HepG2 (cell line): ENCODE measurements around the gene SLC50A1. TPM values are rescaled to one million over a fixed set of nuclear protein-coding genes. Genes with fewer than 3 reads are reported as not detected.

Experiments used
- ARNT2 ChIP-seq: sonication (generic); formaldehyde crosslinking; IDR thresholded peaks from 2 replicates; pipeline ENCODE4 v1.8.0; 2022; ENCODE audit warnings: mild to moderate bottlenecking, low read depth, missing genetic modification reagents, moderate library complexity
- CBX1 ChIP-seq: IDR thresholded peaks from one replicate; pipeline ENCODE4 v1.6.1; 2016; ENCODE audit warnings: antibody characterized with exemption, low read depth
- CCDC6 ChIP-seq: sonication (generic); formaldehyde crosslinking; IDR thresholded peaks from 2 replicates; pipeline ENCODE4 v1.8.1; 2022; ENCODE audit warnings: mild to moderate bottlenecking, missing genetic modification reagents, moderate library complexity
- DNMT1 ChIP-seq: sonication (generic); formaldehyde crosslinking; IDR thresholded peaks from 2 replicates; pipeline ENCODE4 v1.5.1; 2020; ENCODE audit warnings: mild to moderate bottlenecking, missing genetic modification reagents
- DRAP1 ChIP-seq: IDR thresholded peaks from 2 replicates; pipeline ENCODE4 v1.6.1; 2016; ENCODE audit warnings: missing genetic modification reagents, missing compliant biosample characterization
- HNF1B ChIP-seq: sonication (generic); formaldehyde crosslinking; IDR thresholded peaks from 2 replicates; pipeline ENCODE4 v1.5.1; 2020; ENCODE audit warnings: mild to moderate bottlenecking, moderate library complexity, missing genetic modification reagents
- JUN ChIP-seq: sonication (generic); formaldehyde crosslinking; IDR thresholded peaks from 2 replicates; pipeline ENCODE4 v1.4.0; 2020; ENCODE audit warnings: mild to moderate bottlenecking, missing genetic modification reagents
- NKX3-1 ChIP-seq: sonication (generic); formaldehyde crosslinking; IDR thresholded peaks from 2 replicates; pipeline ENCODE4 v1.5.0; 2020; ENCODE audit warnings: missing genetic modification reagents
- PHF8 ChIP-seq: sonication (generic); formaldehyde crosslinking; IDR thresholded peaks from 2 replicates; pipeline ENCODE4 v1.5.0; 2020; ENCODE audit warnings: missing genetic modification reagents
- PLRG1 ChIP-seq: fragments of 450-650 bp; conservative IDR thresholded peaks from 2 replicates; pipeline ENCODE4 v1.6.1; 2016
- RFXANK ChIP-seq: IDR thresholded peaks from 2 replicates; pipeline ENCODE4 v1.6.1; 2016
- SMAD3 ChIP-seq: sonication (generic); formaldehyde crosslinking; IDR thresholded peaks from 2 replicates; pipeline ENCODE4 v1.4.0; 2020; ENCODE audit warnings: missing genetic modification reagents
- SOX13 ChIP-seq, 3 experiments: fragments of 450-650 bp in 1 of 3; sonication (generic) in 1 of 3; formaldehyde crosslinking in 1 of 3; IDR thresholded peaks in 2 of 3; conservative IDR thresholded peaks in 1 of 3; 2 replicates each; pipeline versions ENCODE4 v1.5.0 to v1.6.1; 2016 to 2020; ENCODE audit warnings: antibody characterized with exemption in 1 of 3, mild to moderate bottlenecking in 1 of 3, missing compliant biosample characterization in 1 of 3, missing genetic modification reagents in 1 of 3, moderate library complexity in 1 of 3
- SOX5 ChIP-seq: IDR thresholded peaks from 2 replicates; pipeline ENCODE4 v1.6.1; 2016; ENCODE audit warnings: borderline replicate concordance
- TCF12 ChIP-seq, 2 experiments: fragments of 450-650 bp in 1 of 2; sonication (generic) in 1 of 2; formaldehyde crosslinking in 1 of 2; IDR thresholded peaks; 2 replicates each; pipeline versions ENCODE4 v1.6.1 to v1.8.0; 2017 to 2022; ENCODE audit warnings: antibody characterized with exemption in 1 of 2, mild to moderate bottlenecking in 1 of 2, missing genetic modification reagents in 1 of 2, moderate library complexity in 1 of 2
- ZFP1 ChIP-seq: IDR thresholded peaks from 2 replicates; pipeline ENCODE4 v1.6.1; 2016
- ZFP37 ChIP-seq: sonication (generic); formaldehyde crosslinking; IDR thresholded peaks from 2 replicates; pipeline ENCODE4 v1.4.0; 2020; ENCODE audit warnings: missing genetic modification reagents, borderline replicate concordance
- ZNF10 ChIP-seq: sonication (generic); formaldehyde crosslinking; IDR thresholded peaks from 2 replicates; pipeline ENCODE4 v1.4.0; 2020; ENCODE audit warnings: mild to moderate bottlenecking, low read depth, missing genetic modification reagents, borderline replicate concordance
- ZNF160 ChIP-seq: sonication (generic); formaldehyde crosslinking; IDR thresholded peaks from 2 replicates; pipeline ENCODE4 v1.8.0; 2022; ENCODE audit warnings: mild to moderate bottlenecking, inconsistent platforms, missing genetic modification reagents
- ZNF224 ChIP-seq: sonication (generic); formaldehyde crosslinking; IDR thresholded peaks from 2 replicates; pipeline ENCODE4 v1.5.0; 2020; ENCODE audit warnings: mild to moderate bottlenecking, missing genetic modification reagents
- ZNF326 ChIP-seq: sonication (generic); formaldehyde crosslinking; IDR thresholded peaks from 2 replicates; pipeline ENCODE4 v1.4.0; 2020; ENCODE audit warnings: missing genetic modification reagents, borderline replicate concordance
- ZNF432 ChIP-seq: sonication (generic); formaldehyde crosslinking; IDR thresholded peaks from 2 replicates; pipeline ENCODE4 v1.5.0; 2020; ENCODE audit warnings: missing genetic modification reagents, mild to moderate bottlenecking, borderline replicate concordance
- ZNF543 ChIP-seq: sonication (generic); formaldehyde crosslinking; IDR thresholded peaks from 2 replicates; pipeline ENCODE4 v1.4.0; 2020; ENCODE audit warnings: mild to moderate bottlenecking, missing genetic modification reagents
- ZNF614 ChIP-seq: IDR thresholded peaks from 2 replicates; pipeline ENCODE4 v1.6.1; 2018; ENCODE audit warnings: missing biosample characterization, missing genetic modification reagents, inconsistent platforms, borderline replicate concordance
- ZNF615 ChIP-seq: sonication (generic); formaldehyde crosslinking; IDR thresholded peaks from 2 replicates; pipeline ENCODE4 v1.5.0; 2020; ENCODE audit warnings: mild to moderate bottlenecking, missing genetic modification reagents, borderline replicate concordance
- ZNF639 ChIP-seq: conservative IDR thresholded peaks from 2 replicates; pipeline ENCODE4 v1.6.1; 2018; ENCODE audit warnings: missing genetic modification reagents
- ZSCAN25 ChIP-seq: sonication (generic); formaldehyde crosslinking; IDR thresholded peaks from 2 replicates; pipeline ENCODE4 v1.8.0; 2022; ENCODE audit warnings: mild to moderate bottlenecking, missing genetic modification reagents
- ZZZ3 ChIP-seq: sonication (generic); formaldehyde crosslinking; IDR thresholded peaks from 2 replicates; pipeline ENCODE4 v1.4.0; 2020; ENCODE audit warnings: missing genetic modification reagents, mild to moderate bottlenecking, borderline replicate concordance
- polyA plus RNA-seq, 8 experiments: library from polyadenylated mRNA; depleted of rRNA in 3 of 8; stranded (reverse) in 7 of 8; unstranded in 1 of 8; fragments of >200 nt; fragmentation: Illumina TruSeq in 4 of 8; extraction: Trizol in 4 of 8; gene quantifications; 2 replicates each; pipeline versions ENCODE4 v1.2.1 to v1.2.3, GENCODE V29; 2011 to 2016; ENCODE audit warnings: low read depth in 4 of 8, missing spikeins in 1 of 8, mixed read lengths in 1 of 8; ENCODE audit not compliant: insufficient read depth in 1 of 8
- total RNA-seq, 5 experiments: library from RNA; depleted of rRNA; stranded (reverse); fragments of >200 nt; fragmentation: Illumina TruSeq; extraction: Trizol; gene quantifications; 2 replicates each; pipeline ENCODE4 v1.2.3, GENCODE V29; 2016; ENCODE audit warnings: low read depth in 1 of 5

Gene SLC50A1
- total and polyA plus RNA-seq, 2 of the 13 experiments (the other 11 are each of a cell fraction or from before 2014, with no cell fraction given), result 22.5 to 46.8 TPM

- TF ChIP-seq HNF1B (CRISPR knock-in tag) (peak; percentile 92), PHF8 (CRISPR knock-in tag) (peak; percentile 78), ZFP37 (CRISPR knock-in tag) (0 out of 2 replicates have a peak, but pooled peaks have one; percentile 38), ZZZ3 (CRISPR knock-in tag) (peak; percentile 58; the same call in 1 of the 2 replicates), DRAP1 (CRISPR knock-in tag) (peak; percentile 48), ZNF639 (CRISPR knock-in tag) (peak; percentile 91; the same call in 1 of the 2 replicates), DNMT1 (peak; percentile 41; the same call in 1 of the 2 replicates), NKX3-1 (0 out of 2 replicates have a peak, but pooled peaks have one; percentile 52), ZNF543 (CRISPR knock-in tag) (no peak), ZNF224 (CRISPR knock-in tag) (no peak), ZNF326 (CRISPR knock-in tag) (peak; percentile 66; the same call in 1 of the 2 replicates), SOX13 (IDR thresholded peaks at IDR 0.05) (no peak), SOX13 (CRISPR knock-in tag; conservative IDR thresholded peaks at IDR 0.05 in 1 of 2, IDR thresholded peaks at IDR 0.05 in 1 of 2) (peak in 1 of 2 experiments; percentile 50; a peak in 1 of 4 replicates), ZNF160 (CRISPR knock-in tag) (peak; percentile 65; the same call in 1 of the 2 replicates), SMAD3 (CRISPR knock-in tag) (peak; percentile 60; the same call in 1 of the 2 replicates), ZFP1 (0 out of 2 replicates have a peak, but pooled peaks have one; percentile 62), ARNT2 (no peak; the same call in 1 of the 2 replicates), ZNF10 (CRISPR knock-in tag) (no peak), ZSCAN25 (peak; percentile 41; the same call in 1 of the 2 replicates), RFXANK (CRISPR knock-in tag) (0 out of 2 replicates have a peak, but pooled peaks have one; percentile 55), CCDC6 (CRISPR knock-in tag) (no peak), JUN (CRISPR knock-in tag) (no peak), ZNF432 (CRISPR knock-in tag) (no peak), ZNF614 (CRISPR knock-in tag) (peak; percentile 76; the same call in 1 of the 2 replicates), ZNF615 (CRISPR knock-in tag) (0 out of 2 replicates have a peak, but pooled peaks have one; percentile 49), PLRG1 (no peak), SOX5 (peak; percentile 57), CBX1 (peak; percentile 85), TCF12 (IDR thresholded peaks at IDR 0.05) (no peak), TCF12 (CRISPR knock-in tag; IDR thresholded peaks at IDR 0.05) (peak; percentile 72; the same call in 1 of the 2 replicates)
Observed at GRCh38 chr1:155172732-155173477, 37.3 kb downstream of the SLC50A1 start, which contains the start of gene KRTCAP2 (continued).
